Epithelial cell of esophagus (primary cell): ENCODE results near the gene WDR64.

Experiments
- DNase-seq: peaks from one replicate; pipeline ENCODE4 v3.0.0; 2010; ENCODE audit warnings: low read depth
- H3K4me3 ChIP-seq: 2 replicates; pipeline ENCODE4 v1.5.1; 2011; ENCODE audit warnings: mild to moderate bottlenecking, low read length, control low read depth
- TF ChIP-seq, protein P1 (sequence below): IDR thresholded peaks from 2 replicates; pipeline ENCODE4 v1.5.1; 2011; ENCODE audit warnings: low read depth, mild to moderate bottlenecking, low read length, control low read depth, inconsistent platforms; ENCODE audit not compliant: insufficient read depth; ENCODE audit errors: missing control alignments

The WDR64 gene

DNA sequence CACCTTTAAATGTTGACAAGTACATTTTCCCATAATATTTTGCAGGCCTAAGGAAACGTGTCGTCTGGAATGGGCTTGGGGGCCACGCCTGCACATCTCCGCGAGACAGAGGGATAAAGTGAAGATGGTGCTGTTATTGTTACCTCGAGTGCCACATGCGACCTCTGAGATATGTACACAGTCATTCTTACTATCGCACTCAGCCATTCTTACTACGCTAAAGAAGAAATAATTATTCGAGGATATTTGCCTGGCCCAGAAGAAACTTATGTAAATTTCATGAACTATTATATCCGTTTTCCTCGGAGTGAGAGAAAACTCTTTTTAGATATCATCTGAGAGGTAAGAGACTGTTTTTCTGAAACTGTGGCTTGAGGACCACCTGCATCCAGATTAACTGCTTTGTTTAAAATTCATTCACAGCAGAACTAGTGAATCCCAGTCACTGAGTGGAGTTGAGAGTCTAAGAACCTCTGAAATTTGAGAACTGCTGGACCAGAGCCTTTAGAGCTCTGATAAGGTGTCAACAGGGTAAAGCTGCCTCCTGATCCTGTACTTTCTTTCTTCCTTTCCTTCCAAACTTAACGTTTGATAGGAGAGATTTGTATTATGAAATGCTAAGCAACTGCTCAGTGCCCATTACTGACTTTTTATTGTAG is 196.7 kb downstream of the WDR64 start:
- peak overlapping the region; percentile 84 for H3K4me3 ChIP-seq
- no peak for DNase-seq
- TF ChIP-seq, protein P1, sequence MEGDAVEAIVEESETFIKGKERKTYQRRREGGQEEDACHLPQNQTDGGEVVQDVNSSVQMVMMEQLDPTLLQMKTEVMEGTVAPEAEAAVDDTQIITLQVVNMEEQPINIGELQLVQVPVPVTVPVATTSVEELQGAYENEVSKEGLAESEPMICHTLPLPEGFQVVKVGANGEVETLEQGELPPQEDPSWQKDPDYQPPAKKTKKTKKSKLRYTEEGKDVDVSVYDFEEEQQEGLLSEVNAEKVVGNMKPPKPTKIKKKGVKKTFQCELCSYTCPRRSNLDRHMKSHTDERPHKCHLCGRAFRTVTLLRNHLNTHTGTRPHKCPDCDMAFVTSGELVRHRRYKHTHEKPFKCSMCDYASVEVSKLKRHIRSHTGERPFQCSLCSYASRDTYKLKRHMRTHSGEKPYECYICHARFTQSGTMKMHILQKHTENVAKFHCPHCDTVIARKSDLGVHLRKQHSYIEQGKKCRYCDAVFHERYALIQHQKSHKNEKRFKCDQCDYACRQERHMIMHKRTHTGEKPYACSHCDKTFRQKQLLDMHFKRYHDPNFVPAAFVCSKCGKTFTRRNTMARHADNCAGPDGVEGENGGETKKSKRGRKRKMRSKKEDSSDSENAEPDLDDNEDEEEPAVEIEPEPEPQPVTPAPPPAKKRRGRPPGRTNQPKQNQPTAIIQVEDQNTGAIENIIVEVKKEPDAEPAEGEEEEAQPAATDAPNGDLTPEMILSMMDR: no peak

DNA sequence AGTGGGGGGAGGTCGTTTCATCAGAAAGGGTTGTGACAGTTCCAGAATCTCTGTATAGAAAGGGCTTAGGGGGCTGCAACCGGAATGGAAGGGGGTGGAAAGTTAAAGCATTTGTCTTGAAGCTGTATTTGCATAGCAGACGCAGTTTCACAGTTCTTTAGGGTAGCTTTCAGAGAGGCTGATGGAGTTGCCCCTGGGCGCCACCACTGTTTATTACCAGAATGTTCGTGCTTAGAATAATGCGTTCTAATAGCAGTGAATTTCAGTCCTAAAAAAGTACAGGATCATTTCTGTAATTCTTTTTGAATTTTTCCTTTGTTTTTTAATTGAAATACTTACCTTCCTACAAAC is 197.2 kb downstream of the WDR64 start:
- TF ChIP-seq, protein P1: no peak
- no peak for DNase-seq
- peak overlapping the region; percentile 84 for H3K4me3 ChIP-seq
